Measurements from ENCODE around the gene KDM8.
"Not testable (repeated sequence)": the region's sequence is repeated elsewhere in the genome, so short reads cannot be mapped to it uniquely, and the experiment has no call there.

The KDM8 gene

GRCh38 chr16:27243725-27244362, 40.5 kb downstream of the KDM8 start:
- in situ Hi-C loops (cut with HindIII; ENCODE audit: low pct_ligation_motif_present, low sequenced_read_pairs), result no loop called here
- no peak for DNase-seq
- H3K27ac ChIP-seq, result peak overlapping the region; percentile 97
- no peaks in the 10 kb centered on the region for H3K36me3 ChIP-seq (replicated peaks)
- no peak for TF ChIP-seq CTCF (IDR thresholded peaks at IDR 0.05; ENCODE audit: low read depth, low read length, missing control alignments)
- H3K4me3 ChIP-seq (ENCODE audit: low read depth, low read length), result no peak overlapping the region
- H3K27me3 ChIP-seq (replicated peaks), result no peaks in the 10 kb centered on the region

- no peaks in the 10 kb centered on the region for H3K27me3 ChIP-seq (replicated peaks)
- DNase-seq, result no peak
- H3K27ac ChIP-seq, result peak overlapping the region; percentile 97
- H3K4me3 ChIP-seq (ENCODE audit: low read depth, low read length), result no peak overlapping the region
- in situ Hi-C loops (cut with HindIII; ENCODE audit: low pct_ligation_motif_present, low sequenced_read_pairs), result no loop called here
- TF ChIP-seq CTCF (IDR thresholded peaks at IDR 0.05; ENCODE audit: low read depth, low read length, missing control alignments), result no peak
- no peaks in the 10 kb centered on the region for H3K36me3 ChIP-seq (replicated peaks)
Measured at GRCh38 chr16:27244363-27244755, 41.0 kb downstream of the KDM8 start.

GRCh38 chr16:27245276-27246172, 42.2 kb downstream of the KDM8 start:
- peak; percentile 97 for DNase-seq
- TF ChIP-seq CTCF (IDR thresholded peaks at IDR 0.05; ENCODE audit: low read depth, low read length, missing control alignments), result no peak
- H3K4me3 ChIP-seq (ENCODE audit: low read depth, low read length), result no peak overlapping the region

GRCh38 chr16:27246439-27246838, 43.1 kb downstream of the KDM8 start:
- H3K4me3 ChIP-seq (ENCODE audit: low read depth, low read length), result no peak overlapping the region
- H3K27ac ChIP-seq, result peak overlapping the region; percentile 97
- no peaks in the 10 kb centered on the region for H3K36me3 ChIP-seq (replicated peaks)
- DNase-seq, result no peak
- TF ChIP-seq CTCF (IDR thresholded peaks at IDR 0.05; ENCODE audit: low read depth, low read length, missing control alignments), result no peak
- in situ Hi-C loops (cut with HindIII; ENCODE audit: low pct_ligation_motif_present, low sequenced_read_pairs), result no loop called here
- H3K27me3 ChIP-seq (replicated peaks), result no peaks in the 10 kb centered on the region

More at GRCh38 chr16:27245276-27246172, 42.2 kb downstream of the KDM8 start:
- Histone ChIP-seq H3K27ac (peak overlapping the region; percentile 97), H3K27me3 (replicated peaks) (no peaks in the 10 kb centered on the region), H3K36me3 (replicated peaks) (no peaks in the 10 kb centered on the region)
- in situ Hi-C loops (cut with HindIII; ENCODE audit: low pct_ligation_motif_present, low sequenced_read_pairs), result no loop called here

- DNase-seq; H3K36me3 ChIP-seq (replicated peaks); H3K4me3 ChIP-seq (ENCODE audit: low read depth, low read length); H3K27ac ChIP-seq; in situ Hi-C loops (cut with HindIII; ENCODE audit: low pct_ligation_motif_present, low sequenced_read_pairs); H3K27me3 ChIP-seq (replicated peaks): not testable (repeated sequence)
Measured at GRCh38 chr16:27247076-27247475, 43.8 kb downstream of the KDM8 start.

GRCh38 chr16:27248036-27248435, 44.7 kb downstream of the KDM8 start:
- Histone ChIP-seq H3K27ac (peak overlapping the region; percentile 40), H3K27me3 (replicated peaks) (no peaks in the 10 kb centered on the region), H3K36me3 (replicated peaks) (no peaks in the 10 kb centered on the region), H3K4me3 (ENCODE audit: low read depth, low read length) (no peak overlapping the region)
- no peak for DNase-seq
- no peak for TF ChIP-seq CTCF (IDR thresholded peaks at IDR 0.05; ENCODE audit: low read depth, low read length, missing control alignments)
- in situ Hi-C loops (cut with HindIII; ENCODE audit: low pct_ligation_motif_present, low sequenced_read_pairs), result no loop called here

- H3K36me3 ChIP-seq (replicated peaks); H3K27ac ChIP-seq; H3K27me3 ChIP-seq (replicated peaks); DNase-seq; H3K4me3 ChIP-seq (ENCODE audit: low read depth, low read length); in situ Hi-C loops (cut with HindIII; ENCODE audit: low pct_ligation_motif_present, low sequenced_read_pairs): not testable (repeated sequence)
Measured at GRCh38 chr16:27248886-27249285, 45.6 kb downstream of the KDM8 start.
